ENCODE data around the gene MBD3.

The MBD3 gene

GRCh38 chr19:1534972-1535371 lies 57.7 kb downstream of the MBD3 start:
- H3K79me2 ChIP-seq (ENCODE audit: insufficient read depth, low read length), result no peaks in the 10 kb centered on the region
- no peak overlapping the region for H3K9ac ChIP-seq (ENCODE audit: low read length)
- H3K9me3 ChIP-seq (ENCODE audit: low read length), result no peaks in the 10 kb centered on the region
- H3K4me2 ChIP-seq (ENCODE audit: low read length), result no peak overlapping the region
- peaks cover 17% of the 10 kb centered on the region for H3K27me3 ChIP-seq (ENCODE audit: insufficient read depth, low read length)
- H2AFZ ChIP-seq (ENCODE audit: low read length), result no peak overlapping the region
- no peaks in the 10 kb centered on the region for H3F3A ChIP-seq (ENCODE audit: insufficient read depth, low read length)
- TF ChIP-seq EZH2 (IDR thresholded peaks at IDR 0.05; ENCODE audit: borderline replicate concordance, low read length) (no peak), CTCF (IDR thresholded peaks at IDR 0.05; ENCODE audit: low read length) (no peak)
- H3K36me3 ChIP-seq (ENCODE audit: insufficient read depth, low read length), result no peaks in the 10 kb centered on the region; the same call in 1 of the 2 replicates
- no peak overlapping the region for H3K27ac ChIP-seq (ENCODE audit: low read depth, low read length, poor library complexity, severe bottlenecking)
- no peaks in the 10 kb centered on the region for H3K9me2 ChIP-seq (ENCODE audit: low read depth, low read length)
- no peaks in the 10 kb centered on the region for H3K4me1 ChIP-seq (ENCODE audit: insufficient read depth, low read length, severe bottlenecking)
- no peaks in the 10 kb centered on the region for H4K20me1 ChIP-seq (ENCODE audit: insufficient read depth, low read length)
- H3K4me3 ChIP-seq (ENCODE audit: low read depth, low read length, poor library complexity, severe bottlenecking), result no peak overlapping the region

GRCh38 chr19:1533510-1534150 lies 59.0 kb downstream of the MBD3 start:
- TF ChIP-seq EZH2 (IDR thresholded peaks at IDR 0.05; ENCODE audit: borderline replicate concordance, low read length), result no peak
- TF ChIP-seq CTCF (IDR thresholded peaks at IDR 0.05; ENCODE audit: low read length), result no peak

GRCh38 chr19:1532003-1532402 lies 60.7 kb downstream of the MBD3 start:
- Histone ChIP-seq H3K9ac (ENCODE audit: low read length) (no peak overlapping the region), H3K36me3 (ENCODE audit: insufficient read depth, low read length) (no peaks in the 10 kb centered on the region; the same call in 1 of the 2 replicates), H3F3A (ENCODE audit: insufficient read depth, low read length) (no peaks in the 10 kb centered on the region), H4K20me1 (ENCODE audit: insufficient read depth, low read length) (no peaks in the 10 kb centered on the region), H3K27me3 (ENCODE audit: insufficient read depth, low read length) (peaks cover 20% of the 10 kb centered on the region), H3K9me2 (ENCODE audit: low read depth, low read length) (no peaks in the 10 kb centered on the region), H3K9me3 (ENCODE audit: low read length) (no peaks in the 10 kb centered on the region), H3K79me2 (ENCODE audit: insufficient read depth, low read length) (no peaks in the 10 kb centered on the region), H2AFZ (ENCODE audit: low read length) (no peak overlapping the region), H3K4me1 (ENCODE audit: insufficient read depth, low read length, severe bottlenecking) (no peaks in the 10 kb centered on the region), H3K4me3 (ENCODE audit: low read depth, low read length, poor library complexity, severe bottlenecking) (no peak overlapping the region), H3K27ac (ENCODE audit: low read depth, low read length, poor library complexity, severe bottlenecking) (no peak overlapping the region), H3K4me2 (ENCODE audit: low read length) (no peak overlapping the region)
- TF ChIP-seq CTCF (IDR thresholded peaks at IDR 0.05; ENCODE audit: low read length) (no peak), EZH2 (IDR thresholded peaks at IDR 0.05; ENCODE audit: borderline replicate concordance, low read length) (no peak)

More at GRCh38 chr19:1533510-1534150, 59.0 kb downstream of the MBD3 start:
- Histone ChIP-seq H3K27me3 (ENCODE audit: insufficient read depth, low read length) (peaks cover 20% of the 10 kb centered on the region), H3K9ac (ENCODE audit: low read length) (no peak overlapping the region), H3F3A (ENCODE audit: insufficient read depth, low read length) (no peaks in the 10 kb centered on the region), H3K4me2 (ENCODE audit: low read length) (no peak overlapping the region), H3K27ac (ENCODE audit: low read depth, low read length, poor library complexity, severe bottlenecking) (no peak overlapping the region), H3K9me3 (ENCODE audit: low read length) (no peaks in the 10 kb centered on the region), H3K4me3 (ENCODE audit: low read depth, low read length, poor library complexity, severe bottlenecking) (no peak overlapping the region), H3K9me2 (ENCODE audit: low read depth, low read length) (no peaks in the 10 kb centered on the region), H3K4me1 (ENCODE audit: insufficient read depth, low read length, severe bottlenecking) (no peaks in the 10 kb centered on the region), H3K79me2 (ENCODE audit: insufficient read depth, low read length) (no peaks in the 10 kb centered on the region), H4K20me1 (ENCODE audit: insufficient read depth, low read length) (no peaks in the 10 kb centered on the region), H3K36me3 (ENCODE audit: insufficient read depth, low read length) (no peaks in the 10 kb centered on the region; the same call in 1 of the 2 replicates), H2AFZ (ENCODE audit: low read length) (no peak overlapping the region)

Data from OCI-LY1 (cell line).